ENCODE measurements around the gene RGS6. TPM values are rescaled to one million over a fixed set of nuclear protein-coding genes. Genes with fewer than 3 reads are reported as not detected.

Gene RGS6
- total RNA-seq, 1 donor from 2014 or later: 0.24 TPM

GRCh38 chr14:72565917-72566316, 633.7 kb downstream of the RGS6 start:
- DNase-seq (ENCODE audit: extremely low spot score, unreplicated experiment): no peak
- no peaks in the 10 kb centered on the region for H3K27me3 Mint-ChIP-seq (ENCODE audit: unreplicated experiment)
- TF ChIP-seq CTCF (IDR thresholded peaks at IDR 0.05): no peak
- no peak overlapping the region for H3K27ac Mint-ChIP-seq (ENCODE audit: unreplicated experiment)
- H3K4me3 Mint-ChIP-seq (ENCODE audit: unreplicated experiment): no peak overlapping the region
- H3K36me3 Mint-ChIP-seq (ENCODE audit: unreplicated experiment): no peaks in the 10 kb centered on the region
- H3K9me3 Mint-ChIP-seq (ENCODE audit: unreplicated experiment): no peaks in the 10 kb centered on the region
- no peaks in the 10 kb centered on the region for H3K4me1 Mint-ChIP-seq (ENCODE audit: unreplicated experiment)

- no peak for TF ChIP-seq CTCF (IDR thresholded peaks at IDR 0.05)
- no peak overlapping the region for H3K4me3 Mint-ChIP-seq (ENCODE audit: unreplicated experiment)
- no peaks in the 10 kb centered on the region for H3K4me1 Mint-ChIP-seq (ENCODE audit: unreplicated experiment)
- no peak overlapping the region for H3K27ac Mint-ChIP-seq (ENCODE audit: unreplicated experiment)
- peaks cover 8% of the 10 kb centered on the region for H3K9me3 Mint-ChIP-seq (ENCODE audit: unreplicated experiment)
- H3K27me3 Mint-ChIP-seq (ENCODE audit: unreplicated experiment): peaks cover 3% of the 10 kb centered on the region
- DNase-seq (ENCODE audit: extremely low spot score, unreplicated experiment): no peak
- peaks cover 3% of the 10 kb centered on the region for H3K36me3 Mint-ChIP-seq (ENCODE audit: unreplicated experiment)
Measured at GRCh38 chr14:72567226-72567625, 635.0 kb downstream of the RGS6 start.

- peaks cover 3% of the 10 kb centered on the region for H3K27me3 Mint-ChIP-seq (ENCODE audit: unreplicated experiment)
- peaks cover 8% of the 10 kb centered on the region for H3K9me3 Mint-ChIP-seq (ENCODE audit: unreplicated experiment)
- H3K27ac Mint-ChIP-seq (ENCODE audit: unreplicated experiment): no peak overlapping the region
- TF ChIP-seq CTCF (IDR thresholded peaks at IDR 0.05): no peak
- no peak overlapping the region for H3K4me3 Mint-ChIP-seq (ENCODE audit: unreplicated experiment)
- no peak for DNase-seq (ENCODE audit: extremely low spot score, unreplicated experiment)
- H3K4me1 Mint-ChIP-seq (ENCODE audit: unreplicated experiment): no peaks in the 10 kb centered on the region
- peaks cover 3% of the 10 kb centered on the region for H3K36me3 Mint-ChIP-seq (ENCODE audit: unreplicated experiment)
Measured at GRCh38 chr14:72568296-72568992, 636.2 kb downstream of the RGS6 start.

- H3K9me3 Mint-ChIP-seq (ENCODE audit: unreplicated experiment): peaks cover 8% of the 10 kb centered on the region
- H3K27ac Mint-ChIP-seq (ENCODE audit: unreplicated experiment): no peak overlapping the region
- no peak for TF ChIP-seq CTCF (IDR thresholded peaks at IDR 0.05)
- no peak overlapping the region for H3K4me3 Mint-ChIP-seq (ENCODE audit: unreplicated experiment)
- DNase-seq (ENCODE audit: extremely low spot score, unreplicated experiment): no peak
- H3K36me3 Mint-ChIP-seq (ENCODE audit: unreplicated experiment): peaks cover 3% of the 10 kb centered on the region
- peaks cover 25% of the 10 kb centered on the region for H3K27me3 Mint-ChIP-seq (ENCODE audit: unreplicated experiment)
- peaks cover 6% of the 10 kb centered on the region for H3K4me1 Mint-ChIP-seq (ENCODE audit: unreplicated experiment)
Measured at GRCh38 chr14:72573725-72574417, 641.6 kb downstream of the RGS6 start.

GRCh38 chr14:72574715-72575114, 642.5 kb downstream of the RGS6 start:
- Mint-ChIP-seq H3K9me3 (ENCODE audit: unreplicated experiment) (peaks cover 8% of the 10 kb centered on the region), H3K27ac (ENCODE audit: unreplicated experiment) (no peak overlapping the region), H3K27me3 (ENCODE audit: unreplicated experiment) (peaks cover 25% of the 10 kb centered on the region), H3K36me3 (ENCODE audit: unreplicated experiment) (peaks cover 3% of the 10 kb centered on the region), H3K4me3 (ENCODE audit: unreplicated experiment) (no peak overlapping the region), H3K4me1 (ENCODE audit: unreplicated experiment) (peaks cover 6% of the 10 kb centered on the region)
- DNase-seq (ENCODE audit: extremely low spot score, unreplicated experiment): no peak
- TF ChIP-seq CTCF (IDR thresholded peaks at IDR 0.05): no peak

Data from osteocyte (in vitro differentiated cells).